Keratinocyte (primary cell): Measurements from ENCODE around the gene G6PC1.

Experiments
- EZH2 ChIP-seq: IDR thresholded peaks from one replicate; pipeline ENCODE4 v1.6.1; 2012; ENCODE audit warnings: inconsistent platforms, mild to moderate bottlenecking, low read length, moderate library complexity
- TF ChIP-seq, protein P1 (sequence below), 3 experiments: IDR thresholded peaks in 1 of 3; conservative IDR thresholded peaks in 1 of 3; optimal IDR thresholded peaks in 1 of 3; 2 replicates in 2 of 3; 3 replicates in 1 of 3; pipeline versions ENCODE3 to v1.5.1; 2011; ENCODE audit warnings: low read length in 3 of 3, mild to moderate bottlenecking in 3 of 3, moderate library complexity in 2 of 3, control low read depth in 1 of 3, inconsistent platforms in 1 of 3; ENCODE audit not compliant: insufficient read depth in 2 of 3; ENCODE audit errors: extremely low read depth in 1 of 3

DNA sequence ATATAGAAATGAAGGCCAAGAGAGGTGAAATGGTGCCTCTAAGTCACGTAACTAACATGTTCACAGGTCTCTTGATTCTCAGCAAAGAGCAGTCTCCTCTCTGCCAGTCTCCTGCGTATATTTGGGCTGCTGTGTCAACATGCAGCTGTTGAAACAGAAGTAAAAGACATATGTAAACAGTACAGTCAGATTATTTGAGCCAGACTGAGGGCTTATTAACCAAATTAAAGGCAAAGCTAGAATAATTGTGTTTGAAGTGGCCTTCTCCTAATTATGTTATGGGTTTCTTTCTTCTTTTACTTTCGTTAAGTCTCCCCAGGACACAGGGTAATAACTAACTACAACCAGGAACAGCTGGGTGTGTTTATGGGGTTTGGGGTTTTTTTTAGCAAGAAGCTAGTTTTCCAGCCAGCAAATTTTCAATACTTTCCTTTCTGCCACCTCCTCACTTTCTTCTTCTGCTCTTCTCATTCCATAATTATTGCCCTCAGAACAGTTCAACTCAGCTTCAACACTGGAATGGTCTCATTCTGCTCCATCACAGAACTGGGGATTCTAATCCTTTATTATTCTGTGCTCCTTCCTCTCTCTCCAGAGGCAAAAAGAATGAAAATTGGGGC lies 18.4 kb downstream of the G6PC1 start:
- TF ChIP-seq, protein P1, sequence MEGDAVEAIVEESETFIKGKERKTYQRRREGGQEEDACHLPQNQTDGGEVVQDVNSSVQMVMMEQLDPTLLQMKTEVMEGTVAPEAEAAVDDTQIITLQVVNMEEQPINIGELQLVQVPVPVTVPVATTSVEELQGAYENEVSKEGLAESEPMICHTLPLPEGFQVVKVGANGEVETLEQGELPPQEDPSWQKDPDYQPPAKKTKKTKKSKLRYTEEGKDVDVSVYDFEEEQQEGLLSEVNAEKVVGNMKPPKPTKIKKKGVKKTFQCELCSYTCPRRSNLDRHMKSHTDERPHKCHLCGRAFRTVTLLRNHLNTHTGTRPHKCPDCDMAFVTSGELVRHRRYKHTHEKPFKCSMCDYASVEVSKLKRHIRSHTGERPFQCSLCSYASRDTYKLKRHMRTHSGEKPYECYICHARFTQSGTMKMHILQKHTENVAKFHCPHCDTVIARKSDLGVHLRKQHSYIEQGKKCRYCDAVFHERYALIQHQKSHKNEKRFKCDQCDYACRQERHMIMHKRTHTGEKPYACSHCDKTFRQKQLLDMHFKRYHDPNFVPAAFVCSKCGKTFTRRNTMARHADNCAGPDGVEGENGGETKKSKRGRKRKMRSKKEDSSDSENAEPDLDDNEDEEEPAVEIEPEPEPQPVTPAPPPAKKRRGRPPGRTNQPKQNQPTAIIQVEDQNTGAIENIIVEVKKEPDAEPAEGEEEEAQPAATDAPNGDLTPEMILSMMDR (optimal IDR thresholded peaks at IDR 0.05 in 1 of 3, IDR thresholded peaks at IDR 0.05 in 1 of 3, conservative IDR thresholded peaks at IDR 0.05 in 1 of 3; ENCODE audit: extremely low read depth in 1 of 3, insufficient read depth in 2 of 3, low read length in 3 of 3): no peak
- no peak for TF ChIP-seq EZH2
